ENCODE data around the gene TRIM65. TPM values are rescaled to one million over a fixed set of nuclear protein-coding genes. Genes with fewer than 3 reads are reported as not detected.

The TRIM65 gene
- total and polyA plus RNA-seq, 2 of the 13 experiments (the other 11 are each of a cell fraction or from before 2014, with no cell fraction given) = 10.3 to 22.4 TPM

- TF ChIP-seq NFIB (CRISPR knock-in tag; IDR thresholded peaks at IDR 0.05; ENCODE audit: borderline replicate concordance) (no peak), SYNCRIP (IDR thresholded peaks at IDR 0.05; ENCODE audit: insufficient read depth, low read depth, low read length) (no peak), NR2C2 (CRISPR knock-in tag; IDR thresholded peaks at IDR 0.05; ENCODE audit: borderline replicate concordance) (peak; percentile 87), HIVEP1 (CRISPR knock-in tag; IDR thresholded peaks at IDR 0.05) (peak; percentile 98), REPIN1 (CRISPR knock-in tag; IDR thresholded peaks at IDR 0.05; ENCODE audit: borderline replicate concordance, low read depth) (peak; percentile 90), SNRNP70 (IDR thresholded peaks at IDR 0.05; ENCODE audit: low read depth, low read length) (no peak), ZNF30 (CRISPR knock-in tag; IDR thresholded peaks at IDR 0.05) (no peak; the same call in 1 of the 2 replicates), JARID2 (CRISPR knock-in tag; IDR thresholded peaks at IDR 0.05; ENCODE audit: insufficient replicate concordance) (peak; percentile 76), PPARG (CRISPR knock-in tag; conservative IDR thresholded peaks at IDR 0.05) (0 out of 2 replicates have a peak, but pooled peaks have one; percentile 32), RCOR2 (CRISPR knock-in tag; IDR thresholded peaks at IDR 0.05) (no peak), ZNF513 (CRISPR knock-in tag; conservative IDR thresholded peaks at IDR 0.05) (peak; percentile 100), ZFX (CRISPR knock-in tag; IDR thresholded peaks at IDR 0.05; ENCODE audit: low read depth) (peak; percentile 86), ZNF691 (CRISPR knock-in tag; IDR thresholded peaks at IDR 0.05; ENCODE audit: borderline replicate concordance, low read depth) (peak; percentile 48; the same call in 1 of the 2 replicates), PCBP2 (optimal IDR thresholded peaks at IDR 0.05; ENCODE audit: low read depth, low read length, poor library complexity, severe bottlenecking) (no peak), PAF1 (CRISPR knock-in tag; IDR thresholded peaks at IDR 0.05) (no peak), ZBTB42 (CRISPR knock-in tag; IDR thresholded peaks at IDR 0.05) (peak; percentile 83; the same call in 1 of the 2 replicates), MED1 (CRISPR knock-in tag; IDR thresholded peaks at IDR 0.05) (peak; percentile 69; the same call in 1 of the 2 replicates), STAG1 (CRISPR knock-in tag; IDR thresholded peaks at IDR 0.05) (no peak; the same call in 1 of the 2 replicates), SOX5 (CRISPR knock-in tag; IDR thresholded peaks at IDR 0.05; ENCODE audit: borderline replicate concordance) (peak; percentile 46; the same call in 1 of the 2 replicates), ZNF775 (CRISPR knock-in tag; IDR thresholded peaks at IDR 0.05; ENCODE audit: borderline replicate concordance) (no peak; the same call in 1 of the 2 replicates), ZNF644 (CRISPR knock-in tag; IDR thresholded peaks at IDR 0.05; ENCODE audit: low read depth) (no peak), MIER3 (CRISPR knock-in tag; IDR thresholded peaks at IDR 0.05; ENCODE audit: borderline replicate concordance) (peak; percentile 59; the same call in 1 of the 2 replicates)
- TF ChIP-seq, protein P1, sequence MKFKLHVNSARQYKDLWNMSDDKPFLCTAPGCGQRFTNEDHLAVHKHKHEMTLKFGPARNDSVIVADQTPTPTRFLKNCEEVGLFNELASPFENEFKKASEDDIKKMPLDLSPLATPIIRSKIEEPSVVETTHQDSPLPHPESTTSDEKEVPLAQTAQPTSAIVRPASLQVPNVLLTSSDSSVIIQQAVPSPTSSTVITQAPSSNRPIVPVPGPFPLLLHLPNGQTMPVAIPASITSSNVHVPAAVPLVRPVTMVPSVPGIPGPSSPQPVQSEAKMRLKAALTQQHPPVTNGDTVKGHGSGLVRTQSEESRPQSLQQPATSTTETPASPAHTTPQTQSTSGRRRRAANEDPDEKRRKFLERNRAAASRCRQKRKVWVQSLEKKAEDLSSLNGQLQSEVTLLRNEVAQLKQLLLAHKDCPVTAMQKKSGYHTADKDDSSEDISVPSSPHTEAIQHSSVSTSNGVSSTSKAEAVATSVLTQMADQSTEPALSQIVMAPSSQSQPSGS (CRISPR knock-in tag; IDR thresholded peaks at IDR 0.05) = peak; percentile 84
Observed at GRCh38 chr17:75855310-75856061, 41.3 kb downstream of the TRIM65 start, which contains the start of gene WBP2 (continued).

Data from HepG2 (cell line).